Thymus (tissue), 11 donors: ENCODE results near the gene ATF7. TPM values are rescaled to one million over a fixed set of nuclear protein-coding genes. Genes with fewer than 3 reads are reported as not detected.
"Not testable (repeated sequence)": the region's sequence is repeated elsewhere in the genome, so short reads cannot be mapped to it uniquely, and the experiment has no call there.

Experiments used
- DNase-seq, 9 donors: peaks; one replicate each; pipeline ENCODE4 v3.0.0-alpha.2; 2013; ENCODE audit warnings: low spot score in 9 of 9, low read depth in 6 of 9, missing footprints in 1 of 9
- H3K27ac ChIP-seq, 2 donors: one replicate each; pipeline ENCODE4 v1.5.1; 2013; ENCODE audit warnings: control low read depth in 1 of 2, low read depth in 1 of 2, low read length in 1 of 2, mild to moderate bottlenecking in 1 of 2, moderate library complexity in 1 of 2
- H3K27me3 ChIP-seq, 2 donors: one replicate each; pipeline ENCODE4 v1.5.1; 2013; ENCODE audit warnings: low read length in 1 of 2; ENCODE audit not compliant: control insufficient read depth in 2 of 2, insufficient read depth in 1 of 2
- H3K36me3 ChIP-seq, 2 donors: one replicate each; pipeline ENCODE4 v1.5.1; 2013; ENCODE audit warnings: low read length in 1 of 2, mild to moderate bottlenecking in 1 of 2, moderate library complexity in 1 of 2; ENCODE audit not compliant: control insufficient read depth in 2 of 2, insufficient read depth in 2 of 2
- H3K4me1 ChIP-seq, 2 donors: one replicate each; pipeline ENCODE4 v1.5.1; 2013; ENCODE audit warnings: low read length in 2 of 2; ENCODE audit not compliant: control insufficient read depth in 2 of 2, insufficient read depth in 2 of 2
- H3K4me3 ChIP-seq, 2 donors: one replicate each; pipeline ENCODE4 v1.5.1; 2013; ENCODE audit warnings: low read length in 2 of 2, control low read depth in 1 of 2, mild to moderate bottlenecking in 1 of 2
- H3K9me3 ChIP-seq, 2 donors: one replicate each; pipeline ENCODE4 v1.5.1; 2013; ENCODE audit warnings: low read length in 1 of 2, mild to moderate bottlenecking in 1 of 2; ENCODE audit not compliant: control insufficient read depth in 2 of 2, insufficient read depth in 1 of 2
- WGBS: extraction: QIAGEN DNeasy Blood & Tissue Kit; methylation state at CpG from one replicate; pipeline ENCODE4 v1.1.7; 2013; 5-methylcytosine and 5-hydroxymethylcytosine counted together
- polyA plus RNA-seq: library from polyadenylated mRNA; stranded (reverse); fragments of 200-250 nt; gene quantifications from one replicate; pipeline ENCODE4 v1.2.3, GENCODE V29; 2013
- total RNA-seq: library from RNA; stranded (reverse); fragments of 120-200 nt; gene quantifications from one replicate; pipeline ENCODE4 v1.2.4, GENCODE V29; 2013
- donor health status: healthy.

Gene ATF7
- total and polyA plus RNA-seq, 2 donors: 6.0 to 15.8 TPM

DNA sequence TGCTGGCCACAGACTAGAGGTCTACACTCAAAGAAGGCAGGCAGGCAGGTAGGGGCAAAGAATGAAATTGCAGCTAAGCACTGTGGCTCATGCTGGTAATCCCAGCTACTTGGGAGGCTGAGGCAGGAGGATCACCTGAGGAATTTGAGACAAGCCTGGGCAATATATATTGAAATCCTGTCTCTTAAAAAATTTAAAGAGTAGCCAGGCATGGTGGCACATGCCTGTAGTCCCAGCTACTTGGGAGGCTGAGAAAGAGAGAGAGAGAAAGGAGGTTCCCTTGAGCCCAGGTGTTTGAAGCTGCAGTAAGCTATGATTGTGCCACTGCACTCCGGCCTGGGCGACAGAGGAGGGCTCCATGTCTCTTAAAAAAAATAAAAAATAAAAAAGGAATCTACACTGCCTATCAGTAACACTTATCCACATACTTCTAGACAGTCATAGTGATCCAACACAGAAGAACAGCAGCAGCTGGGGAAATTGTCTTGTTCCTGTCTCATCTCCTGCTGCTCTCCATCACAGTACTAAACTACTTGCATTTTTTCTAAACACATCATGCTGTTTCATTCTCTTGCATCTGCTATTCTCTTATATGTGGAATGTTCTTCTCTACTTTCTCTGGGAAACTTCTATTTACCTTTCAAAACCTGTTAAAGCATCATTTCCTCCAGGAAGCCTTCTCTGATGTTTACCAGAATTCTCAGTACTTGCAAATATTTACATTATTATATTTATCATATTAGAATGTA is 57.2 kb downstream of the ATF7 start:
- no peak for DNase-seq
- Histone ChIP-seq H3K9me3 (no peaks in the 10 kb centered on the region), H3K36me3 (peaks cover 4 to 8% of the 10 kb centered on the region in 2 donors), H3K27me3 (no peaks in the 10 kb centered on the region), H3K4me3 (no peak overlapping the region), H3K4me1 (peaks cover 15 to 18% of the 10 kb centered on the region in 2 donors), H3K27ac (no peak overlapping the region)
- 69% methylated on average over 2 of the region's 2 CpGs for WGBS

DNA sequence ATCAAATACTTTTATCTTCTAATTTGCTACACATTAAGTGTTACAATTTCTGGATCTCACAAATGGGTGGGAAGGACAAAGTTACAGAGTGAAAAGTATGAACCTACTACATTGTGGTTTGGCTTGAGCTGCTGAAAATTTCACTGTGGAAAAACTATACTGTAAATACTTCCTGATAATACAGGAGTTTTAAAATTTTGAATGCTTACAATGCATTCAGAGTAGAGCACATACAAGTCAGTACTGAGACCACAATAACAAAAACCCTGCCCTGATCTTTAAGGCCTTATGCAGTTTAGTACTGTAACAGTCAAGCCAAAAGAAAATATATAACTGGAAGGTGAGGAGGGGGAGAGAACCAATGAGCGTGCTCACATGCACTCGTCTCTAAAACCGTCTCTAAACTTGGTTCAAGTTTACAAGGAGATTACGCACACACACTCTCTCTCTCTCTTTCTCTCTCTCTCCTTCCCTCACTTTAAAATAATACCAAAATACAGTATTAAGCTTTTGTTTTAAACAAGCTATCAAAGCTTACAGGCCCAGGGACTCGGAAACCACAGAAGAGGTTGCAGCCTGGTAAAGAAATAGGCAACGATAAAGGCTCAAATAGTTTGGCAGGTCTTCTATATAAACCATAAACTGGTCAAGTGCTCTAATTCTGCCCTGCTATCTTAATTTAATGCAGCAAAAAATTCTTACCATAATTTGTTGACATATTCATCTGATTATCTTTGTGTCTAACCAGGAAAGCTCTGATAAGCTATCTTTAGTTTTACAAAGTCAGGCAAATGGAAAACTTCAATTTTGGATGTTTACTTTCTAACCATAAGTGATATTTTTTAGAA is 58.0 kb downstream of the ATF7 start:
- H3K27ac ChIP-seq: no peak overlapping the region
- WGBS: 66% methylated on average over 6 of the region's 6 CpGs

DNA sequence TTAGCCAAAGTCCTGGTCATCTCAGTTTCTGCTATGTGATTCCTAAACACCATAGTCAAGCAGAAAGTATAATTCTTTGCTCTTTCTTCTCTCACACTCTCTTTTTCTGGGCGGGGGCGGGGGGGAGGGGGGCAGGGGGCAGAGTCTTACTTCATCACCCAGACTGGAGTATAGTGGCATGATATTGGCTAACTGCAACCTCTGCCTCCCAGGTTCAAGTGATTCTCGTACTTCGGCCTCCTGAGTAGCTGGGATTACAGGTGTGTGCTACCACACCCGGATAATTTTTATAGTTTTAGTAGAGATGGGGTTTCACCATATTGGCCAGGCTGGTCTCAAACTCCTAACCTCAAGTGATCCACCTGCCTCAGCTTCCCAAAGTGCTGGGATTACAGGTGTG is 60.8 kb downstream of the ATF7 start:
- not testable (repeated sequence) for H3K27ac ChIP-seq, DNase-seq, H3K36me3 ChIP-seq, H3K4me3 ChIP-seq, H3K27me3 ChIP-seq, H3K9me3 ChIP-seq
- WGBS: 96% methylated on average over 5 of the region's 5 CpGs
- peaks cover 15 to 16% of the 10 kb centered on the region in 2 donors for H3K4me1 ChIP-seq

More for the DNA sequence above, 58.0 kb downstream of the ATF7 start:
- DNase-seq: no peak
- peaks cover 4 to 8% of the 10 kb centered on the region in 2 donors for H3K36me3 ChIP-seq
- H3K4me1 ChIP-seq: peaks cover 21 to 23% of the 10 kb centered on the region in 2 donors
- H3K9me3 ChIP-seq: no peaks in the 10 kb centered on the region
- H3K4me3 ChIP-seq: no peak overlapping the region
- no peaks in the 10 kb centered on the region for H3K27me3 ChIP-seq

DNA sequence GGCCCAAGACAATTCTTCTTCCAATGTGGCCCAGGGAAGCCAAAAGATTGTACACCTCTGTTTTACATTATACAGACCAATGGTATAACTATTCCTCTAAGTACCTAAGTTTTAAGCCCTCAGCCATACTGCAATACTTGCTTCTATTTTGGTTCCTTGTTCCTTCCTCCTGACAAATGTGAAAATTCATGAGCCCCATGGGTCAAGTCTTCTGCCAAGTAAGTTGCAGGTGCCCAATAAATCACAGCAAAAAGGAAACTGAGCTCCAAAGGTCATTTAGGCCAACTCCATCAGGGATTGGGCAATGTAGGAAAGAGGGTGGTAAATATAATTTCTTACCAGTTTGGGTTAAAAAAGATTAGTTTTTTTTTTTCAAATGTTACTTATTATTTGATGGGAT is 61.2 kb downstream of the ATF7 start:
- no peaks in the 10 kb centered on the region for H3K9me3 ChIP-seq
- peaks cover 15 to 16% of the 10 kb centered on the region in 2 donors for H3K4me1 ChIP-seq
- no peak overlapping the region for H3K27ac ChIP-seq
- peaks cover 0 to 1% of the 10 kb centered on the region in 2 donors for H3K36me3 ChIP-seq
- DNase-seq: no peak
- no peak overlapping the region for H3K4me3 ChIP-seq
- no peaks in the 10 kb centered on the region for H3K27me3 ChIP-seq

DNA sequence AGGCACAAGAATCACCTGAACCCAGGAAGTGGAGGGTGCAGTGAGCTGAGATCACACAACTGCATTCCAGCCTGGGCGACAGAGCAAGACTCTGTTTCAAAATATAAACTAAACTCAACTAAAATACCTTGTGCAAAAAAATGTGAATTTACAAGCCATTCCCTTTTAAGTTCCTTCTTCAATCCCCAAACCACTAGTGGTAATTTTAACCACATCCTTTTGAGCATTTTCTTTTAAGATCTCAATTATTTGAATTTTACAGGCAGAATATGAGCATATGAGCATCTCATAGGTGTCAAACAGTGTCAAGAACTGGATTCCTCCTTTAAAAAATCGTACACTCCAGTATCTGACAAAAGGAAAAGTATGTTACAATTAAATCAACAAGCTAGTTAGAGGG is 61.9 kb downstream of the ATF7 start:
- no peak overlapping the region for H3K4me3 ChIP-seq
- WGBS: 9% methylated on average over 2 of the region's 2 CpGs
- no peaks in the 10 kb centered on the region for H3K36me3 ChIP-seq
- H3K9me3 ChIP-seq: no peaks in the 10 kb centered on the region
- DNase-seq: peak in 4 of 9 donors; percentile 28 to 67 (median 33)
- H3K27me3 ChIP-seq: no peaks in the 10 kb centered on the region
- H3K27ac ChIP-seq: no peak overlapping the region
- H3K4me1 ChIP-seq: peaks cover 15 to 16% of the 10 kb centered on the region in 2 donors

DNA sequence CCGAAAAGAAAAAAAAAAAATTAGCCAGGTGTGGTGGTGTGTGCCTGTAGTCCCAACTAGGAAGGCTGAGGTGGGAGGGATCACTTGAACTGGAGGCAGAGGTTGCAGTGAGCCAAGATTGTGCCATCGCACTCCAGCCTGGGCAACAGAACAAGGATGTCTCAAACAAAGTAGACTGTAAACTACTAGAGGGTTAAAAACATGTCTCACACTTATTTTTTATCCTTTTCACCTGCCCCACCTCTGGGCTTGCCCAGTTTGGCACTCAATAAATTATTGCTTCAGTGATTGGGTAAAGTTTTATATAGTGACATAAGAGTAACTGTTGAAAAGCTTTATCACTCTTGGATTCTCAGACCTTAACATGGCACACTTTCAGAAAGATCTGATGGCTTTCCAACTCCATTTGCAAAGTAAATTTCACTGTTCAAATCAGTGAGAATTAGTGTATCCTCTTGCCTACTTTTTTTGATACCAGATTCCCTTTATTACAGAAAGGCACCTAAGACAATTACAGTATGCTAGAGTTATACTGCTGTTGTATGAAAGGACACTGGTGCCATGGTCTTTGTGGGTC is 62.6 kb downstream of the ATF7 start:
- Histone ChIP-seq H3K36me3 (no peaks in the 10 kb centered on the region), H3K4me1 (peaks cover 11 to 16% of the 10 kb centered on the region in 2 donors), H3K4me3 (no peak overlapping the region), H3K27me3 (no peaks in the 10 kb centered on the region), H3K9me3 (no peaks in the 10 kb centered on the region), H3K27ac (no peak overlapping the region)
- DNase-seq: no peak
- WGBS: 99% methylated on average over 2 of the region's 2 CpGs

DNA sequence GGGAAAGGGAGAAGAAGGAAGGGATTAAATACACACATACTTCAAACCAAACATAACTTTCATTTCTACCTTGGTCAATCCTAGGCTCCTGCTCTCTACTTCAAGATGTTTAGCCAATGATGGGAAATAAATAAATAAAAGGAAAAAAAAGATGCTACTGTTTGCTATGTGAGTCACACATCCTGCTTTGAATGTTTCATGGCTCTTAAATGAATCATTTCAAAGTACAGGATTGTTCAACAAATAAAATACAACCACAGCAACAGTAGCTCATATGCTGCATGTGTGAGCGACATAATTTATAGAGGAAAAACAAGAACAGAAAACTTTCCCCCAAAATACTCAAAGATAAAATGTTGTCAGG is 64.6 kb downstream of the ATF7 start:
- Histone ChIP-seq H3K4me3 (no peak overlapping the region), H3K4me1 (peaks cover 11 to 16% of the 10 kb centered on the region in 2 donors), H3K9me3 (no peaks in the 10 kb centered on the region), H3K36me3 (no peaks in the 10 kb centered on the region), H3K27ac (no peak overlapping the region), H3K27me3 (no peaks in the 10 kb centered on the region)
- WGBS: 87% methylated on average over 1 of the region's 1 CpG
- no peak for DNase-seq

DNA sequence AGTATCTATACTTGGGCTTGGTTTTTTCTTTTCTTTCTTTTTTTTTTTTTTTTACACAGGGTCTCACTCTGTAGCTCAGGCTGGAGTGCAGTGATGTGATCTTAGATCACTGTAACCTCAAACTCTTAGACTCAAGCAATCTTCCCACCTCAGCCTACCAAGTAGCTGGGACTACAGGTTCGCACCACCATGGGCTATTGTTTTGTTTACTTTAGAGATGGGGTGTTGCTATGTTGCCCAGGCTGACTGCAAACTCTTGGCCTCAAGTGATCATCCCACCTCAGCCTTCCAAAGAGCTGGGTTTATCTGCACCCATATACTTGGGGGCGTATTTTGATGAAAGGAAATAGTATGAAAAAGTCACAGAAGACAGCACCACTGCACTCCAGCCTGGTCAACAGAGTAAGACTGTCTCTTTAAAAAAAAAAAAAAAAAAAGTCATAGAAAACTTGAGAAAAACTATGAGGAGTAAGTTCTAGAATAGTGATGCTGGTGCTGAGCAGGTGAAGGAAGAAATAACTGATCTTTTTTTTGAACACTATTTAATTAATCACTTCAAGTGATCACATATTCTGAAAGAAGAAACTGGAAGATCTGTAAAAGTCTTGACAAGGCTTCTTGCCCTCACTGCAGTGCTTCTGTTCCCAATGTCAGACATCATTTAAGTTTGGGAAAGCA is 65.1 kb downstream of the ATF7 start:
- Histone ChIP-seq H3K36me3 (no peaks in the 10 kb centered on the region), H3K27ac (peak overlapping the region in 1 of 2 donors; percentile 60), H3K9me3 (no peaks in the 10 kb centered on the region), H3K4me1 (peaks cover 11 to 16% of the 10 kb centered on the region in 2 donors), H3K4me3 (no peak overlapping the region), H3K27me3 (no peaks in the 10 kb centered on the region)
- WGBS: 96% methylated on average over 2 of the region's 2 CpGs
- no peak for DNase-seq
